ENCODE data around the gene CDC42SE2. TPM values are rescaled to one million over a fixed set of nuclear protein-coding genes. Genes with fewer than 3 reads are reported as not detected.

Gene CDC42SE2
- total RNA-seq, 1 donor from 2014 or later: 29.3 TPM

- Mint-ChIP-seq H3K9me3 (ENCODE audit: low read depth) (no peaks in the 10 kb centered on the region), H3K27ac (no peak overlapping the region), H3K4me3 (ENCODE audit: low read depth) (no peak overlapping the region), H3K27me3 (no peaks in the 10 kb centered on the region), H3K36me3 (ENCODE audit: insufficient read depth) (peaks cover 5% of the 10 kb centered on the region), H3K4me1 (ENCODE audit: low read depth) (no peaks in the 10 kb centered on the region)
- DNase-seq (ENCODE audit: low spot score, unreplicated experiment): no peak
- TF ChIP-seq CTCF (IDR thresholded peaks at IDR 0.05; ENCODE audit: unreplicated experiment): no peak
Observed at GRCh38 chr5:131416729-131417128, 152.9 kb downstream of the CDC42SE2 start.

GRCh38 chr5:131417240-131417869 is 153.5 kb downstream of the CDC42SE2 start:
- H3K4me1 Mint-ChIP-seq (ENCODE audit: low read depth): no peaks in the 10 kb centered on the region
- H3K36me3 Mint-ChIP-seq (ENCODE audit: insufficient read depth): peaks cover 5% of the 10 kb centered on the region

GRCh38 chr5:131418846-131419245 is 155.0 kb downstream of the CDC42SE2 start:
- no peaks in the 10 kb centered on the region for H3K4me1 Mint-ChIP-seq (ENCODE audit: low read depth)
- no peak overlapping the region for H3K4me3 Mint-ChIP-seq (ENCODE audit: low read depth)
- TF ChIP-seq CTCF (IDR thresholded peaks at IDR 0.05; ENCODE audit: unreplicated experiment): no peak
- no peaks in the 10 kb centered on the region for H3K27me3 Mint-ChIP-seq
- H3K36me3 Mint-ChIP-seq (ENCODE audit: insufficient read depth): peaks cover 5% of the 10 kb centered on the region
- DNase-seq (ENCODE audit: low spot score, unreplicated experiment): no peak
- H3K27ac Mint-ChIP-seq: no peak overlapping the region
- no peaks in the 10 kb centered on the region for H3K9me3 Mint-ChIP-seq (ENCODE audit: low read depth)

More at GRCh38 chr5:131417240-131417869, 153.5 kb downstream of the CDC42SE2 start:
- H3K9me3 Mint-ChIP-seq (ENCODE audit: low read depth): no peaks in the 10 kb centered on the region
- peak; percentile 89 for TF ChIP-seq CTCF (IDR thresholded peaks at IDR 0.05; ENCODE audit: unreplicated experiment)
- H3K27me3 Mint-ChIP-seq: no peaks in the 10 kb centered on the region
- H3K4me3 Mint-ChIP-seq (ENCODE audit: low read depth): no peak overlapping the region
- no peak overlapping the region for H3K27ac Mint-ChIP-seq
- DNase-seq (ENCODE audit: low spot score, unreplicated experiment): peak; percentile 61

- Mint-ChIP-seq H3K9me3 (ENCODE audit: low read depth) (no peaks in the 10 kb centered on the region), H3K27ac (peak overlapping the region; percentile 79), H3K27me3 (no peaks in the 10 kb centered on the region), H3K4me1 (ENCODE audit: low read depth) (no peaks in the 10 kb centered on the region), H3K36me3 (ENCODE audit: insufficient read depth) (peaks cover 5% of the 10 kb centered on the region), H3K4me3 (ENCODE audit: low read depth) (no peak overlapping the region)
- no peak for DNase-seq (ENCODE audit: low spot score, unreplicated experiment)
- TF ChIP-seq CTCF (IDR thresholded peaks at IDR 0.05; ENCODE audit: unreplicated experiment): no peak
Observed at GRCh38 chr5:131419877-131420276, 156.0 kb downstream of the CDC42SE2 start.

- no peaks in the 10 kb centered on the region for H3K9me3 Mint-ChIP-seq (ENCODE audit: low read depth)
Observed at GRCh38 chr5:131423056-131423455, 159.2 kb downstream of the CDC42SE2 start.

More at GRCh38 chr5:131423056-131423455, 159.2 kb downstream of the CDC42SE2 start:
- no peak for DNase-seq (ENCODE audit: low spot score, unreplicated experiment)
- no peak overlapping the region for H3K4me3 Mint-ChIP-seq (ENCODE audit: low read depth)
- H3K27ac Mint-ChIP-seq: no peak overlapping the region
- peaks cover 5% of the 10 kb centered on the region for H3K36me3 Mint-ChIP-seq (ENCODE audit: insufficient read depth)
- peak; percentile 46 for TF ChIP-seq CTCF (IDR thresholded peaks at IDR 0.05; ENCODE audit: unreplicated experiment)
- no peaks in the 10 kb centered on the region for H3K4me1 Mint-ChIP-seq (ENCODE audit: low read depth)
- no peaks in the 10 kb centered on the region for H3K27me3 Mint-ChIP-seq
